B cell (primary cell): ENCODE data around the gene SULT2B1. TPM values are rescaled to one million over a fixed set of nuclear protein-coding genes. Genes with fewer than 3 reads are reported as not detected.

Experiments used
- ATAC-seq: fragments of 200-7000 bp; cut with Tn5 transposase; one replicate; pipeline ENCODE4 v1.10.0; 2021; ENCODE audit warnings: low read depth, mild to moderate bottlenecking, moderate number of reproducible peaks, moderate library complexity
- CTCF ChIA-PET: fragments of 350-600 bp; sonication (Branson Sonifier 250); formaldehyde crosslinking; loops from one replicate; lab custom pipeline; 2021; ENCODE audit warnings: antibody characterized with exemption, inconsistent platforms; lab: Charles Lee
- POLR2A ChIA-PET: fragments of 350-600 bp; sonication (Branson Sonifier 250); formaldehyde crosslinking; loops from one replicate; lab custom pipeline; 2021; ENCODE audit warnings: antibody characterized with exemption; lab: Charles Lee
- DNase-seq: peaks from one replicate; pipeline ENCODE4 v3.0.0; 2013
- H2AFZ ChIP-seq: 2 replicates; pipeline ENCODE4 v1.6.1; 2012; ENCODE audit warnings: mild to moderate bottlenecking, low read depth, low read length; ENCODE audit not compliant: insufficient read depth, poor library complexity, severe bottlenecking
- H3K27ac ChIP-seq, 2 donors: 1 replicate in 1 of 2; 2 replicates in 1 of 2; pipeline ENCODE4 v1.5.1; 2012 to 2013; ENCODE audit warnings: low read length in 2 of 2, mild to moderate bottlenecking in 2 of 2, moderate library complexity in 1 of 2
- H3K27me3 ChIP-seq, 4 experiments: fragments of 200-600 bp in 1 of 4; sonication (generic) in 1 of 4; replicated peaks in 1 of 4; 1 replicate in 2 of 4; 2 replicates in 2 of 4; pipeline versions ENCODE4 v1.6.1 to v1.7.0; 2013 to 2016; ENCODE audit warnings: low read length in 3 of 4, mild to moderate bottlenecking in 2 of 4, mixed read lengths in 1 of 4, moderate library complexity in 1 of 4; ENCODE audit not compliant: insufficient read depth in 4 of 4, control insufficient read depth in 3 of 4; ENCODE audit errors: control extremely low read depth in 1 of 4
- H3K36me3 ChIP-seq, 2 experiments: replicated peaks in 1 of 2; 1 replicate in 1 of 2; 2 replicates in 1 of 2; pipeline versions ENCODE4 v1.6.1 to v1.7.1; 2013; ENCODE audit warnings: low read length in 1 of 2; ENCODE audit not compliant: insufficient read depth in 2 of 2, control insufficient read depth in 1 of 2; ENCODE audit errors: control extremely low read depth in 1 of 2, extremely low read depth in 1 of 2
- H3K4me1 ChIP-seq, 2 donors: fragments of 200-600 bp in 1 of 2; sonication (generic) in 1 of 2; 1 replicate in 1 of 2; 2 replicates in 1 of 2; pipeline versions ENCODE4 v1.5.1 to v1.6.1; 2013 to 2017; ENCODE audit warnings: low read length in 2 of 2; ENCODE audit not compliant: control insufficient read depth in 2 of 2, insufficient read depth in 2 of 2
- H3K4me2 ChIP-seq: replicated peaks from 2 replicates; pipeline ENCODE3; 2012; ENCODE audit warnings: mild to moderate bottlenecking, low read depth, low read length; ENCODE audit not compliant: poor library complexity, severe bottlenecking
- H3K4me3 ChIP-seq, 5 experiments: fragments of 200-600 bp in 1 of 5; sonication (generic) in 1 of 5; 1 replicate in 3 of 5; 2 replicates in 2 of 5; pipeline versions ENCODE4 v1.5.1 to v1.7.0; 2011 to 2016; ENCODE audit warnings: low read length in 4 of 5, mild to moderate bottlenecking in 4 of 5, low read depth in 2 of 5, control low read depth in 1 of 5, moderate library complexity in 1 of 5; ENCODE audit not compliant: insufficient read depth in 1 of 5; ENCODE audit errors: control extremely low read depth in 1 of 5, extremely low read depth in 1 of 5
- H3K79me2 ChIP-seq: fragments of 200-600 bp; sonication (generic); one replicate; pipeline ENCODE4 v1.6.0; 2016; ENCODE audit warnings: low read length; ENCODE audit not compliant: control insufficient read depth, insufficient read depth
- H3K9ac ChIP-seq: fragments of 200-600 bp; sonication (generic); 2 replicates; pipeline ENCODE4 v1.6.1; 2017; ENCODE audit warnings: mild to moderate bottlenecking, low read length, moderate library complexity
- H3K9me3 ChIP-seq, 3 donors: one replicate each; pipeline versions ENCODE4 v1.6.1 to v1.7.1; 2013; ENCODE audit warnings: low read length in 2 of 3; ENCODE audit not compliant: control insufficient read depth in 2 of 3, insufficient read depth in 1 of 3; ENCODE audit errors: control extremely low read depth in 1 of 3
- H4K20me1 ChIP-seq: 2 replicates; pipeline ENCODE4 v1.6.0; 2012; ENCODE audit warnings: mild to moderate bottlenecking, low read length; ENCODE audit not compliant: insufficient read depth, control insufficient read depth, poor library complexity, severe bottlenecking
- H3K27ac Mint-ChIP-seq: one replicate; pipeline ENCODE4 v1.8.0; 2021; ENCODE audit warnings: mixed read lengths
- H3K27me3 Mint-ChIP-seq: one replicate; pipeline ENCODE4 v1.8.0; 2021; ENCODE audit warnings: mixed read lengths
- H3K4me1 Mint-ChIP-seq: one replicate; pipeline ENCODE4 v1.8.0; 2021; ENCODE audit warnings: mixed read lengths
- H3K4me3 Mint-ChIP-seq: one replicate; pipeline ENCODE4 v1.8.0; 2021; ENCODE audit warnings: mixed read lengths
- H3K9me3 Mint-ChIP-seq: one replicate; pipeline ENCODE4 v1.8.0; 2022; ENCODE audit warnings: mixed read lengths; ENCODE audit not compliant: insufficient read depth
- CTCF ChIP-seq: fragments of 200-600 bp; IDR thresholded peaks from one replicate; pipeline ENCODE4 v1.8.0; 2022; ENCODE audit warnings: antibody characterized with exemption, mild to moderate bottlenecking
- EZH2 ChIP-seq: IDR thresholded peaks from 2 replicates; pipeline ENCODE4 v1.6.1; 2012; ENCODE audit warnings: borderline replicate concordance, low read depth, mild to moderate bottlenecking, moderate library complexity, low read length; ENCODE audit not compliant: insufficient read depth, poor library complexity, severe bottlenecking
- WGBS: methylation state at CpG from one replicate; pipeline ENCODE4 v1.1.5; 2013; ENCODE audit warnings: missing lambda C conversion rate; ENCODE audit not compliant: insufficient coverage; 5-methylcytosine and 5-hydroxymethylcytosine counted together
- intact Hi-C: fragments of 100-400 bp; cut with micrococcal nuclease; formaldehyde crosslinking; loops from one replicate; pipeline ENCODE4 v1.10.0; 2022
- polyA plus RNA-seq: library from polyadenylated mRNA; depleted of rRNA; stranded (reverse); fragments of >200 nt; gene quantifications from 2 replicates; pipeline ENCODE4 v1.2.3, GENCODE V29; 2012
- total RNA-seq, 2 donors: library from RNA; stranded (reverse); fragments of 120-200 nt in 1 of 2; gene quantifications; 1 replicate in 1 of 2; 2 replicates in 1 of 2; pipeline versions ENCODE4 v1.2.3 to v1.2.4, GENCODE V29; 2013 to 2022

The SULT2B1 gene
- total and polyA plus RNA-seq, 2 donors (not counting 1 experiment from before 2014, with no cell fraction given), result not detected

- Histone ChIP-seq H3K9ac (no peak overlapping the region), H3K4me1 (peaks cover 0 to 8% of the 10 kb centered on the region in 2 donors), H3K27ac (no peak overlapping the region), H3K27me3 (no peaks in the 10 kb centered on the region), H3K4me3 (no peak overlapping the region), H2AFZ (no peak overlapping the region), H4K20me1 (peaks cover 1% of the 10 kb centered on the region), H3K36me3 (peaks cover 0 to under 1% of the 10 kb centered on the region in 2 experiments), H3K9me3 (no peaks in the 10 kb centered on the region), H3K4me2 (no peak overlapping the region), H3K79me2 (no peaks in the 10 kb centered on the region)
- ATAC-seq (no peak), DNase-seq (no peak)
- WGBS, result 97% methylated on average over 16 of the region's 20 CpGs
- H3K27me3 Mint-ChIP-seq, result no peaks in the 10 kb centered on the region
- intact Hi-C loops, result loop anchor here (2.0 kb wide), 3 partner anchors 51 to 275 kb away; partner anchors contain the start of gene KDELR1
- H3K4me1 Mint-ChIP-seq, result peaks cover 10% of the 10 kb centered on the region
- H3K4me3 Mint-ChIP-seq, result no peak overlapping the region
- no peaks in the 10 kb centered on the region for H3K9me3 Mint-ChIP-seq
- ChIA-PET POLR2A (interaction anchor here (0.6 to 1.2 kb wide), 4 partner anchors 9 to 119 kb away, joined by 3 to 17 read pairs (median 5); partner anchors contain the start of genes RPL18 and SPHK2), CTCF (interaction anchor here (0.6 to 4.8 kb wide), 21 partner anchors 8 to 1057 kb away, joined by 3 to 51 read pairs (median 5); partner anchors contain the start of genes CA11, KDELR1, RPL18 and SPHK2)
- H3K27ac Mint-ChIP-seq, result no peak overlapping the region
- TF ChIP-seq CTCF (no peak), EZH2 (no peak)
Measured at GRCh38 chr19:48609571-48610108, 57.7 kb downstream of the SULT2B1 start.

GRCh38 chr19:48611872-48612271 lies 59.9 kb downstream of the SULT2B1 start:
- H3K27ac Mint-ChIP-seq, result no peak overlapping the region
- ATAC-seq (no peak), DNase-seq (no peak)
- Histone ChIP-seq H4K20me1 (peaks cover 23% of the 10 kb centered on the region), H3K9ac (no peak overlapping the region), H2AFZ (no peak overlapping the region), H3K27ac (no peak overlapping the region), H3K36me3 (peaks cover 0 to 23% of the 10 kb centered on the region in 2 experiments), H3K79me2 (no peaks in the 10 kb centered on the region), H3K9me3 (no peaks in the 10 kb centered on the region), H3K4me2 (no peak overlapping the region), H3K27me3 (no peaks in the 10 kb centered on the region), H3K4me1 (peaks cover 0 to 12% of the 10 kb centered on the region in 2 donors), H3K4me3 (no peak overlapping the region)
- peaks cover 15% of the 10 kb centered on the region for H3K4me1 Mint-ChIP-seq
- H3K9me3 Mint-ChIP-seq, result no peaks in the 10 kb centered on the region
- intact Hi-C loops, result no loop called here
- TF ChIP-seq EZH2, result no peak
- TF ChIP-seq CTCF, result no peak
- H3K4me3 Mint-ChIP-seq, result no peak overlapping the region
- ChIA-PET POLR2A (interaction anchor here (0.7 kb wide), 1 partner anchor 38 kb away, joined by 5 read pairs; no protein-coding TSS in a partner anchor), CTCF (interaction anchor here (4.8 kb wide), 1 partner anchor 122 kb away, joined by 51 read pairs; no protein-coding TSS in a partner anchor)
- WGBS, result 93% methylated on average over 14 of the region's 14 CpGs
- no peaks in the 10 kb centered on the region for H3K27me3 Mint-ChIP-seq
